Hepatocyte (in vitro differentiated cells): ENCODE data around the gene DNAAF1. TPM values are rescaled to one million over a fixed set of nuclear protein-coding genes. Genes with fewer than 3 reads are reported as not detected.
"Not testable (repeated sequence)": the region's sequence is repeated elsewhere in the genome, so short reads cannot be mapped to it uniquely, and the experiment has no call there.

Experiments used
- DNase-seq: peaks from one replicate; pipeline ENCODE4 v3.0.0-alpha.2; 2016; ENCODE audit warnings: low spot score
- H2AFZ ChIP-seq: fragments of 200-600 bp; sonication (generic); 2 replicates; pipeline ENCODE4 v1.6.0; 2016; ENCODE audit warnings: antibody characterized with exemption, mild to moderate bottlenecking
- H3K27ac ChIP-seq: fragments of 200-600 bp; sonication (generic); 2 replicates; pipeline ENCODE4 v1.5.1; 2016; ENCODE audit warnings: mild to moderate bottlenecking
- H3K27me3 ChIP-seq: fragments of 200-600 bp; sonication (generic); 2 replicates; pipeline ENCODE4 v1.6.1; 2016
- H3K36me3 ChIP-seq: fragments of 200-600 bp; sonication (generic); replicated peaks from 2 replicates; pipeline ENCODE4 v1.5.1; 2016; ENCODE audit warnings: low read depth; ENCODE audit not compliant: insufficient read depth
- H3K4me1 ChIP-seq: fragments of 200-600 bp; sonication (generic); 2 replicates; pipeline ENCODE4 v1.5.1; 2016; ENCODE audit warnings: mild to moderate bottlenecking, moderate library complexity; ENCODE audit not compliant: insufficient read depth
- H3K4me2 ChIP-seq: fragments of 200-600 bp; sonication (generic); 2 replicates; pipeline ENCODE4 v1.6.0; 2016
- H3K4me3 ChIP-seq: fragments of 200-600 bp; sonication (generic); 2 replicates; pipeline ENCODE4 v1.5.1; 2016; ENCODE audit warnings: mild to moderate bottlenecking
- H3K79me2 ChIP-seq: fragments of 200-600 bp; sonication (generic); 2 replicates; pipeline ENCODE4 v1.6.0; 2017; ENCODE audit warnings: mild to moderate bottlenecking
- H3K9me2 ChIP-seq: fragments of 200-600 bp; sonication (generic); replicated peaks from 2 replicates; pipeline ENCODE4 v1.6.0; 2017; ENCODE audit warnings: mild to moderate bottlenecking; ENCODE audit not compliant: insufficient read depth
- H3K9me3 ChIP-seq: fragments of 200-600 bp; sonication (generic); 2 replicates; pipeline ENCODE4 v1.5.1; 2016; ENCODE audit warnings: low read depth, mild to moderate bottlenecking
- H4K20me1 ChIP-seq: fragments of 200-600 bp; sonication (generic); 2 replicates; pipeline ENCODE4 v1.6.0; 2016; ENCODE audit warnings: mild to moderate bottlenecking; ENCODE audit not compliant: insufficient read depth, poor library complexity, severe bottlenecking
- CTCF ChIP-seq: fragments of 200-600 bp; sonication (generic); IDR thresholded peaks from 2 replicates; pipeline ENCODE4 v1.5.1; 2016; ENCODE audit warnings: antibody characterized with exemption, mild to moderate bottlenecking; ENCODE audit not compliant: poor library complexity
- EZH2 ChIP-seq: fragments of 200-600 bp; sonication (generic); IDR thresholded peaks from 2 replicates; pipeline ENCODE4 v1.6.1; 2016; ENCODE audit warnings: antibody characterized with exemption, mild to moderate bottlenecking, borderline replicate concordance
- EZH2phosphoT487 ChIP-seq: fragments of 200-600 bp; sonication (generic); IDR thresholded peaks from one replicate; pipeline ENCODE4 v1.6.1; 2018; ENCODE audit warnings: antibody characterized with exemption, mild to moderate bottlenecking, low read depth, moderate library complexity; ENCODE audit not compliant: unreplicated experiment, severe bottlenecking
- WGBS: methylation state at CpG from one replicate; pipeline ENCODE4 v1.1.6; 2016; ENCODE audit warnings: low lambda C conversion rate; ENCODE audit errors: missing lambda C conversion rate; 5-methylcytosine and 5-hydroxymethylcytosine counted together
- polyA plus RNA-seq: library from polyadenylated mRNA; unstranded; fragments of >200 nt; fragmentation: Nextera tagmentation; extraction: Ambion mirVana; gene quantifications from 2 replicates; pipeline ENCODE4 v1.2.1, GENCODE V29; 2016
- total RNA-seq: library from RNA; depleted of rRNA; stranded (reverse); fragments of >200 nt; gene quantifications from 2 replicates; pipeline ENCODE4 v1.2.3, GENCODE V29; 2014

Gene DNAAF1
- total and polyA plus RNA-seq, 2 experiments from 2014 or later: 0.13 to 0.31 TPM

GRCh38 chr16:84215531-84215930 is 70.4 kb downstream of the DNAAF1 start:
- no peak for DNase-seq
- no peaks in the 10 kb centered on the region for H3K9me2 ChIP-seq
- no peak overlapping the region for H3K4me3 ChIP-seq
- H3K36me3 ChIP-seq: no peaks in the 10 kb centered on the region
- TF ChIP-seq CTCF (no peak), EZH2 (no peak), EZH2phosphoT487 (no peak)
- H3K27ac ChIP-seq: no peak overlapping the region
- H3K79me2 ChIP-seq: no peaks in the 10 kb centered on the region
- no peak overlapping the region for H2AFZ ChIP-seq
- no peaks in the 10 kb centered on the region for H3K9me3 ChIP-seq
- no peak overlapping the region for H3K4me2 ChIP-seq
- H4K20me1 ChIP-seq: no peaks in the 10 kb centered on the region
- WGBS: 76% methylated on average over 5 of the region's 5 CpGs
- H3K4me1 ChIP-seq: no peaks in the 10 kb centered on the region
- no peaks in the 10 kb centered on the region for H3K27me3 ChIP-seq

GRCh38 chr16:84216144-84216543 is 71.0 kb downstream of the DNAAF1 start:
- H4K20me1 ChIP-seq, DNase-seq, H3K4me1 ChIP-seq, H3K27me3 ChIP-seq, H3K4me3 ChIP-seq, H3K4me2 ChIP-seq, H3K9me2 ChIP-seq, H3K9me3 ChIP-seq, H2AFZ ChIP-seq, H3K27ac ChIP-seq, H3K36me3 ChIP-seq, H3K79me2 ChIP-seq: not testable (repeated sequence)
- 94% methylated on average over 3 of the region's 3 CpGs for WGBS

- WGBS: 84% methylated on average over 17 of the region's 17 CpGs
- Histone ChIP-seq H4K20me1 (no peaks in the 10 kb centered on the region), H3K4me1 (no peaks in the 10 kb centered on the region), H3K36me3 (no peaks in the 10 kb centered on the region), H2AFZ (no peak overlapping the region), H3K9me3 (no peaks in the 10 kb centered on the region), H3K79me2 (no peaks in the 10 kb centered on the region), H3K27me3 (no peaks in the 10 kb centered on the region), H3K4me3 (no peak overlapping the region), H3K4me2 (no peak overlapping the region), H3K9me2 (no peaks in the 10 kb centered on the region), H3K27ac (no peak overlapping the region)
- TF ChIP-seq CTCF (no peak), EZH2phosphoT487 (no peak), EZH2 (no peak)
- no peak for DNase-seq
Observed at GRCh38 chr16:84218176-84218823, 73.2 kb downstream of the DNAAF1 start.

- no peak for TF ChIP-seq CTCF
- no peak for TF ChIP-seq EZH2phosphoT487
- TF ChIP-seq EZH2: no peak
Observed at GRCh38 chr16:84218956-84219355, 73.8 kb downstream of the DNAAF1 start.

More at GRCh38 chr16:84218956-84219355, 73.8 kb downstream of the DNAAF1 start:
- Histone ChIP-seq H2AFZ (no peak overlapping the region), H3K36me3 (no peaks in the 10 kb centered on the region), H3K4me2 (no peak overlapping the region), H4K20me1 (no peaks in the 10 kb centered on the region), H3K27ac (no peak overlapping the region), H3K4me3 (no peak overlapping the region), H3K4me1 (no peaks in the 10 kb centered on the region), H3K9me2 (no peaks in the 10 kb centered on the region), H3K27me3 (no peaks in the 10 kb centered on the region), H3K9me3 (no peaks in the 10 kb centered on the region), H3K79me2 (no peaks in the 10 kb centered on the region)
- 58% methylated on average over 6 of the region's 6 CpGs for WGBS
- no peak for DNase-seq
